Regular cardiac myocyte (primary cell): ENCODE data around the gene PMCH. TPM values are rescaled to one million over a fixed set of nuclear protein-coding genes. Genes with fewer than 3 reads are reported as not detected.

Experiments used
- total RNA-seq: library from RNA; depleted of rRNA; stranded (reverse); fragments of >200 nt; gene quantifications from 2 replicates; pipeline ENCODE4 v1.2.3, GENCODE V29; 2014

PMCH gene, protein sequence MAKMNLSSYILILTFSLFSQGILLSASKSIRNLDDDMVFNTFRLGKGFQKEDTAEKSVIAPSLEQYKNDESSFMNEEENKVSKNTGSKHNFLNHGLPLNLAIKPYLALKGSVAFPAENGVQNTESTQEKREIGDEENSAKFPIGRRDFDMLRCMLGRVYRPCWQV
- 0.19 TPM in 1 of 2 replicates, not detected in the other for total RNA-seq

DNA sequence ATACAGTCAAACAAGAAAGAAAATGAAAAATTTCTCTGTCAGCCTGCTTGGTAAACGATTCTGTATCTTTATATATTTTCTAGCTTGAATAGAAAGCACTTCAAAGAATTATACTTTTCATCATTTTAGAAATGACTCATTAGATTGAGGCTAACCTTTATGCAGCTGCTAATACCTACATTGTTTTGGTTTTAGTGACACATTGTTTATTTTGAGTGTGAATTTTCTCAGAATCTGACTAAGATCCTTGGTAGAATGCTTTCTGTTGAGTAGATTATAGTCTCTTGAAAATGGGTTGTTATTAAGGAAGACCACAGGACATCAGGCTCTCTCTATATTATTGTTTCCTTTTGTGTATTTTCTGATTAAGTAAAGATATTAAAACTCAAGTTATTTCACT lies at the start of gene PMCH:
Gene PMCH, minus strand, starts transcription at position 45 of the 400 bp plus-strand sequence. CDS start 63 bp downstream, outside the sequence.

Other genes starting within 250 kb of the PMCH start
- 84.5 and 101 TPM in 2 replicates for gene WASHC3, start 135.8 kb downstream of the PMCH start, total RNA-seq
- 38.9 and 62.3 TPM in 2 replicates for gene NUP37, start 77.7 kb downstream of the PMCH start, total RNA-seq
- gene PARPBP, start 77.7 kb downstream of the PMCH start, total RNA-seq, result 5.6 and 18.0 TPM in 2 replicates